ENCODE measurements around the gene HOOK1.
A peak's percentile ranks its signal among the peaks of the same experiment; 100 is the strongest.

The HOOK1 gene

DNA sequence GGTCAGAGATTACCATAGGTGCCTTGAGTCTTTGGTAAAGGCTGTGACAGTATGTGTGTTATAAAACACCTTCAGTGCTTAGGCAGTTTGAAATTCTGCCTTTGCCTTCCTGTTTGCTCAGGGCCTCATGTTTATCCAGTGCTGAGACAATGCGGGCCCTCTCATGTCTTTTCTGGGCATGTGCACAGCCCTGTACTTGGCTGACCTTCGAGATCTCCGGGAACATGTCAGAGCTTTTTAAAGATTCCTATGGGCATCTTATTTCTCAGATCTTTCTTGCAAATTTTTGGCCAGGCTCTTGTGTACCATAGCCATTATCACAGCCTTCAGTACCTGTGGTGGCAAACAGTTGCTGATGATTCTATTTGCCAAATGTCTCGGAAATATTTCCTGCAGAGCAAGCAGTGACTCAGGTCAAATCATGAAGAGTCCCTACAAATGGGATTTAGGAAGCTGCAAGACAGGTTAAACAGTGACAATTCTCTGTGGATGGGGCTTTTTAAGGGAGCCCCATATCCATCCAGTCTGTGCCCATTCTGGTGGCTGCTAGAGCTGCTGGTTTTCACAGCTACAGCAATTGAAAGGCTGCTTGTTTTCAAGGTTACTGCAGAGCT is 42.1 kb downstream of the HOOK1 start:
- no peak for TF ChIP-seq CTCF (IDR thresholded peaks at IDR 0.05)

GRCh38 chr1:59857679-59858354 is 43.1 kb downstream of the HOOK1 start:
- no peak for TF ChIP-seq CTCF (IDR thresholded peaks at IDR 0.05)

- no peak for TF ChIP-seq CTCF (IDR thresholded peaks at IDR 0.05)
Observed at GRCh38 chr1:59866462-59866861, 51.7 kb downstream of the HOOK1 start.

DNA sequence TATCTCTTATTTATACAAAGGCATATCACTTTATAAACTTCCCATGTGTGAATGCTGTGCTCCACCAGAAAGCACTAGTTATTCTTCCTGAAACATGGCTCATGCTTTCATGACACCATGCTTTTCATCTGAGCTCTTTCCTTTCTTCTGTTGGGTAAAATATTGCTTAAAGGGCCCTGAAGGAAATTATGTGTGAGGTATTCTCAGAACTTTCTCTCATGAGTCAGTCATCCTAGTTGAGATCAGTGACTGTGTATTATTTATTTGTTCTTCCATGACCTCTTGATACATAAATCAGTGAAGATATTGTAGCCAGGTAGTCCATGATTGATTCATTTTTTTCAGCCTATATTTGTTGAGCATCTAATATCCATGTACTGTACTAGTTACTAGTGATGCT is 57.0 kb downstream of the HOOK1 start:
- TF ChIP-seq CTCF (IDR thresholded peaks at IDR 0.05): no peak

GRCh38 chr1:59877108-59877682 is 62.4 kb downstream of the HOOK1 start:
- no peak for TF ChIP-seq CTCF (IDR thresholded peaks at IDR 0.05)

DNA sequence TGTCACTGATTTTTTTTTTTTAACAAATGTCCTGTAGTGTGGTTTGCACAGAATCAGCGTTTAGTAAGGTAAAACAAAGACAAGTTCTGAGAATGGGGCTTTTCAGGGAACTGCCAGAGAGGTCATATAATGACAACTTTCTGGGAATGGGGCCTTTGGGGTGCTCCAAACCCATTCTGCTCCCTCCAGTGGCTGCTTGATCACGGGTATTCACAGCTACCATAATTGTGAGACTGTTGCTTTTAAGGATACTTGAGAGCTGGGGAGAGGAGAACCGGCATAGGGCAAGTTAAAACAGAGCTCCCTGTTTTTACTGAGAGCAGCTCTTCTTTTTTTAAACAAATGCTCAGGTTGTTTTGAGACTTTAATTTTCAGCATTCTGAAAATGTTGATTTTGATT is 63.6 kb downstream of the HOOK1 start:
- TF ChIP-seq CTCF (IDR thresholded peaks at IDR 0.05): no peak

DNA sequence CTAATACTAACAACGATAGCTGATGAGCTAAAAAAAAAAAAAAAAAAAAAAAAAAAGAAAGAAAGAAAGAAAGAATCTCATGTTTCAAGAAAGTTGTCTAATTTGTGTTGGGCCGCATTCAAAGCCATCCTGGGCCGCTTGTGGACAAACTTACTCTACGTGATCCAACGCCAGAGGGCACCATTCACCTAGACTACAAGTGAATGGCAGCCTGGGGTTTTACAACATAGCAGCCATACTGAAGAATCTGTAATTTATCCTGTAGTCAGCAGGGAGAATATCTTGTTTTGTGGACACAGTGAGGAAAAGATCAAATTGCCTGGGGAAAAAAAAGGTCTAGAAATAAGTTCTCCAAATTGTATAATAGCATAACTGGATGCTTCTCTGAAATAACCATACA is 64.8 kb downstream of the HOOK1 start:
- peak; percentile 69 for TF ChIP-seq CTCF (IDR thresholded peaks at IDR 0.05)

Measured in LNCAP (cell line).